H1 (cell line): ENCODE measurements around the gene DUS1L. TPM values are rescaled to one million over a fixed set of nuclear protein-coding genes. Genes with fewer than 3 reads are reported as not detected.

Experiments
- CTCF ChIA-PET: fragments of 300-600 bp; sonication (Branson Sonifier 250); formaldehyde crosslinking; loops from one replicate; lab custom pipeline; 2021; ENCODE audit not compliant: partially characterized antibody; lab: Charles Lee
- POLR2A ChIA-PET: fragments of 300-600 bp; sonication (Branson Sonifier 250); formaldehyde crosslinking; loops from one replicate; lab custom pipeline; 2021; ENCODE audit warnings: inconsistent platforms; ENCODE audit not compliant: partially characterized antibody; lab: Charles Lee
- DNase-seq, 2 experiments: peaks; one replicate each; pipeline versions ENCODE4 v3.0.0 to v3.0.0-alpha.2; 2010 to 2022; ENCODE audit warnings: low spot score in 2 of 2, low read depth in 1 of 2, mixed read lengths in 1 of 2
- FAIRE-seq: peaks from 2 replicates; lab custom pipeline; 2011; peaks lifted over from hg19 to GRCh38; lab: Jason Lieb, UNC
- H2AFZ ChIP-seq: 2 replicates; pipeline ENCODE4 v1.8.1; 2012; ENCODE audit warnings: low read length, inconsistent platforms
- H2AK5ac ChIP-seq: 2 replicates; pipeline ENCODE4 v1.6.1; 2013; ENCODE audit warnings: low read depth, low read length
- H2BK120ac ChIP-seq: replicated peaks from 2 replicates; pipeline ENCODE3; 2013; ENCODE audit warnings: low read depth, low read length, inconsistent platforms
- H2BK12ac ChIP-seq: 2 replicates; pipeline ENCODE4 v1.6.1; 2013; ENCODE audit warnings: low read depth, low read length
- H2BK15ac ChIP-seq: 2 replicates; pipeline ENCODE4 v1.6.1; 2013; ENCODE audit warnings: low read length
- H2BK20ac ChIP-seq: 2 replicates; pipeline ENCODE4 v1.6.1; 2013; ENCODE audit warnings: low read length
- H2BK5ac ChIP-seq: 2 replicates; pipeline ENCODE4 v1.6.1; 2013; ENCODE audit warnings: low read depth, low read length
- H3K14ac ChIP-seq: 2 replicates; pipeline ENCODE4 v1.6.1; 2013; ENCODE audit warnings: inconsistent platforms; ENCODE audit not compliant: insufficient read length
- H3K18ac ChIP-seq: 2 replicates; pipeline ENCODE4 v1.6.1; 2013; ENCODE audit warnings: low read length; ENCODE audit errors: extremely low read depth
- H3K23ac ChIP-seq: 2 replicates; pipeline ENCODE4 v1.6.1; 2013; ENCODE audit warnings: inconsistent platforms; ENCODE audit not compliant: insufficient read length
- H3K23me2 ChIP-seq: 2 replicates; pipeline ENCODE4 v1.6.1; 2013; ENCODE audit warnings: low read depth, low read length
- H3K27ac ChIP-seq: 2 replicates; pipeline ENCODE4 v1.6.1; 2011; ENCODE audit warnings: low read depth, low read length, inconsistent platforms
- H3K27me3 ChIP-seq, 4 experiments: replicated peaks in 1 of 4; 1 replicate in 1 of 4; 2 replicates in 3 of 4; pipeline versions ENCODE4 v1.6.1 to v1.8.1; 2011 to 2013; ENCODE audit warnings: low read length in 3 of 4, mild to moderate bottlenecking in 3 of 4, inconsistent platforms in 2 of 4, mixed read lengths in 2 of 4, moderate library complexity in 1 of 4; ENCODE audit not compliant: control insufficient read depth in 3 of 4, insufficient read depth in 3 of 4; ENCODE audit errors: extremely low read depth in 1 of 4
- H3K36me3 ChIP-seq, 4 experiments: 2 replicates each; pipeline versions ENCODE4 v1.6.1 to v1.8.1; 2011 to 2013; ENCODE audit warnings: mild to moderate bottlenecking in 4 of 4, low read length in 3 of 4, moderate library complexity in 2 of 4, control low read depth in 1 of 4, inconsistent platforms in 1 of 4; ENCODE audit not compliant: insufficient read depth in 4 of 4, control insufficient read depth in 2 of 4
- H3K4ac ChIP-seq: replicated peaks from 2 replicates; pipeline ENCODE3; 2013; ENCODE audit warnings: low read length, low read depth, mixed read lengths, inconsistent platforms; ENCODE audit not compliant: insufficient read length
- H3K4me1 ChIP-seq, 4 experiments: replicated peaks in 1 of 4; 1 replicate in 1 of 4; 2 replicates in 3 of 4; pipeline versions ENCODE4 v1.6.1 to v1.8.1; 2011 to 2013; ENCODE audit warnings: low read length in 3 of 4, inconsistent platforms in 2 of 4, mixed read lengths in 1 of 4; ENCODE audit not compliant: insufficient read depth in 4 of 4, control insufficient read depth in 3 of 4
- H3K4me2 ChIP-seq, 2 experiments: 2 replicates each; pipeline versions ENCODE4 v1.6.1 to v1.8.1; 2011 to 2013; ENCODE audit warnings: low read depth in 2 of 2, low read length in 2 of 2, control low read depth in 1 of 2, inconsistent platforms in 1 of 2, mild to moderate bottlenecking in 1 of 2; ENCODE audit not compliant: insufficient read depth in 1 of 2
- H3K4me3 ChIP-seq, 4 experiments: fragments of 200-600, 300-600 bp in 1 of 4; sonication (generic), shearing (Covaris generic), sonication (Bioruptor Twin) in 1 of 4; 2 replicates each; pipeline versions ENCODE4 v1.5.1 to v1.8.1; 2011 to 2016; ENCODE audit warnings: low read length in 4 of 4, low read depth in 3 of 4, control low read depth in 2 of 4, inconsistent platforms in 2 of 4, mild to moderate bottlenecking in 2 of 4, mixed read lengths in 1 of 4, moderate library complexity in 1 of 4; ENCODE audit not compliant: insufficient read depth in 2 of 4; ENCODE audit errors: extremely low read depth in 1 of 4
- H3K56ac ChIP-seq: replicated peaks from 2 replicates; pipeline ENCODE3; 2013; ENCODE audit warnings: low read depth, mild to moderate bottlenecking, mixed read lengths, low read length, inconsistent platforms; ENCODE audit not compliant: insufficient read length
- H3K79me1 ChIP-seq: 2 replicates; pipeline ENCODE4 v1.6.1; 2013; ENCODE audit warnings: low read depth, low read length, control low read depth
- H3K79me2 ChIP-seq, 2 experiments: 2 replicates each; pipeline versions ENCODE4 v1.6.1 to v1.8.1; 2012 to 2013; ENCODE audit warnings: low read length in 2 of 2, mild to moderate bottlenecking in 2 of 2, inconsistent platforms in 1 of 2; ENCODE audit not compliant: insufficient read depth in 2 of 2, control insufficient read depth in 1 of 2
- H3K9ac ChIP-seq, 4 experiments: replicated peaks in 1 of 4; 1 replicate in 1 of 4; 2 replicates in 3 of 4; pipeline versions ENCODE4 v1.6.1 to v1.8.1; 2011 to 2013; ENCODE audit warnings: low read depth in 3 of 4, low read length in 3 of 4, control low read depth in 2 of 4, mild to moderate bottlenecking in 2 of 4, moderate library complexity in 2 of 4, inconsistent platforms in 1 of 4; ENCODE audit errors: extremely low read depth in 1 of 4
- H3K9me3 ChIP-seq, 2 experiments: 2 replicates each; pipeline versions ENCODE4 v1.6.1 to v1.8.1; 2012 to 2013; ENCODE audit warnings: mild to moderate bottlenecking in 2 of 2, moderate library complexity in 2 of 2, control low read depth in 1 of 2, inconsistent platforms in 1 of 2, low read depth in 1 of 2, low read length in 1 of 2, mixed read lengths in 1 of 2; ENCODE audit not compliant: insufficient read depth in 2 of 2
- H4K20me1 ChIP-seq, 2 experiments: replicated peaks in 1 of 2; 2 replicates each; pipeline versions ENCODE3 to v1.8.1; 2011 to 2013; ENCODE audit warnings: inconsistent platforms in 2 of 2, low read length in 2 of 2, mild to moderate bottlenecking in 1 of 2; ENCODE audit not compliant: insufficient read depth in 2 of 2, control insufficient read depth in 1 of 2
- H4K5ac ChIP-seq: 2 replicates; pipeline ENCODE4 v1.6.1; 2013; ENCODE audit warnings: low read length, low read depth, mixed read lengths, inconsistent platforms; ENCODE audit not compliant: insufficient read length
- H4K8ac ChIP-seq: 2 replicates; pipeline ENCODE4 v1.8.0; 2013; ENCODE audit warnings: mild to moderate bottlenecking, moderate library complexity, low read length, inconsistent platforms; ENCODE audit not compliant: insufficient read depth; ENCODE audit errors: extremely low read depth
- H4K91ac ChIP-seq: replicated peaks from 2 replicates; pipeline ENCODE3; 2013; ENCODE audit warnings: low read length, mixed read lengths, inconsistent platforms; ENCODE audit not compliant: insufficient read length
- BACH1 ChIP-seq: IDR thresholded peaks from 2 replicates; pipeline ENCODE4 v1.6.1; 2012; ENCODE audit warnings: low read length, improper control_type of control experiment
- EP300 ChIP-seq, 2 experiments: IDR thresholded peaks; 1 replicate in 1 of 2; 2 replicates in 1 of 2; pipeline ENCODE4 v1.6.1; 2011 to 2012; ENCODE audit warnings: low read depth in 2 of 2, low read length in 2 of 2, mild to moderate bottlenecking in 2 of 2, borderline replicate concordance in 1 of 2, inconsistent platforms in 1 of 2, moderate library complexity in 1 of 2
- PHF8 ChIP-seq: fragments of 200-600 bp; sonication (generic); conservative IDR thresholded peaks from 2 replicates; pipeline ENCODE4 v1.7.1; 2012; ENCODE audit warnings: low read depth, mild to moderate bottlenecking, inconsistent platforms, low read length, moderate library complexity
- RNF2 ChIP-seq: fragments of 200-900, 300-1000 bp; sonication (generic); IDR thresholded peaks from 2 replicates; pipeline ENCODE4 v1.7.1; 2016; ENCODE audit warnings: borderline replicate concordance, low read depth, mild to moderate bottlenecking, antibody characterized with exemption, low read length; ENCODE audit not compliant: poor library complexity, severe bottlenecking; ENCODE audit errors: missing control alignments
- SIX5 ChIP-seq: IDR thresholded peaks from 2 replicates; pipeline ENCODE4 v1.6.1; 2011; ENCODE audit warnings: mild to moderate bottlenecking, low read depth, low read length
- SP4 ChIP-seq: IDR thresholded peaks from 2 replicates; pipeline ENCODE4 v1.6.1; 2012; ENCODE audit warnings: low read length, inconsistent platforms
- YY1 ChIP-seq: IDR thresholded peaks from 2 replicates; pipeline ENCODE4 v1.6.1; 2011; ENCODE audit warnings: low read depth, mild to moderate bottlenecking, low read length
- WGBS, 2 experiments: shearing (Covaris generic) in 1 of 2; methylation state at CpG; one replicate each; pipeline versions ENCODE4 v1.1.6 to v1.1.7; 2013 to 2015; ENCODE audit warnings: low lambda C conversion rate in 2 of 2, mixed read lengths in 2 of 2, inconsistent platforms in 1 of 2, low coverage in 1 of 2, missing lambda C conversion rate in 1 of 2; ENCODE audit not compliant: insufficient replicate concordance in 2 of 2, insufficient coverage in 1 of 2, insufficient read length in 1 of 2; ENCODE audit errors: extremely low coverage in 1 of 2, missing lambda C conversion rate in 1 of 2; 5-methylcytosine and 5-hydroxymethylcytosine counted together
- polyA plus RNA-seq, 7 experiments: library from polyadenylated mRNA; depleted of rRNA in 3 of 7; stranded (reverse) in 5 of 7; unstranded in 2 of 7; fragments of >200 nt in 5 of 7; fragments of 200-250 nt in 2 of 7; gene quantifications; 1 replicate in 5 of 7; 2 replicates in 1 of 7; 4 replicates in 1 of 7; pipeline versions ENCODE4 v1.2.1 to v1.2.3, GENCODE V29; 2011 to 2013; ENCODE audit warnings: missing spikeins in 2 of 7, mixed read lengths in 2 of 7
- total RNA-seq: library from RNA; stranded (reverse); fragmentation: NEBNext Ultra II Directional; extraction: Animal tissue kit (Norgen Biotek cat#: 25700); gene quantifications from 2 replicates; pipeline ENCODE4 v1.2.1, GENCODE V29; 2021

DUS1L gene
- total and polyA plus RNA-seq, 2 of the 8 experiments (the other 6 are each of a cell fraction or from before 2014, with no cell fraction given), result 34.5 to 69.1 TPM

DNA sequence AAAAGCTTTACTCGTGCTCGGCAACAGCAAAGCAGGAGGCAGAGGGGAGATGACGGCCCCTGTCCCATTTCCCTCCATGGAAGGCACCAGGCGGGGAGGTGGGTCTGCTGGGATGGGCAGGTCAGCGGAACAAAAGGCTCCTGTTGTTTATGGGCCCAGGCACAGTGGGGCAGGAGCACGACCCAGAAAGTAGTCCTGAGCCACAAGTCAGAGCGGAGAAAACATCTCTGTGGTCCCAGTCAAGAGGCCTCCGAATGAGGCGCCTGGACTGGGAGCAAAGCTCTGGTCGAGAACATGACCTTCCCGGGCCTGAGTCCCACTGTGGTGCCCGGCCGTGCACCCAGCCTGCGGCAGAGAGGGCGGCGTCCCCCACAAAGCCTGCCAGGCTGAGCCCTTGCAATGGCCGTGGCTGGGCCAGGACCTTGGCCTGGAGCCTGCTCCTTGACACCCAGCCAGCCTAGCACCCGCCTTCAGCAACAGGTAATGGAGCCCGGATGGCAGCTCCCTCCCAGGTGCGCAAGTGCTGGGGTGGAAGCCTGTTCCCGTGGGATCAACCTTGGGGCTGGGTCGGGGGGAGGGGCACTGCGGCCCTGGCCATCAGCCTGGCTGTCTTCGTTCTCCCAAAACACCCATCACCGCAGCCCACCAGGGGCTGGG lies 17.6 kb downstream of the DUS1L start:
- Histone ChIP-seq H3K79me2 (peaks cover 0 to 9% of the 10 kb centered on the region in 2 experiments; a peak in 1 of 4 replicates), H3K79me1 (peaks cover 6% of the 10 kb centered on the region; the same call in 1 of the 2 replicates), H4K5ac (no peak overlapping the region), H3K4me3 (no peak overlapping the region), H3K56ac (no peak overlapping the region), H2AFZ (no peak overlapping the region), H3K27ac (no peak overlapping the region), H2BK15ac (no peak overlapping the region), H4K8ac (no peak overlapping the region; the same call in 1 of the 2 replicates), H3K4ac (no peak overlapping the region), H3K18ac (no peak overlapping the region), H4K91ac (no peak overlapping the region), H4K20me1 (peaks cover under 1 to 7% of the 10 kb centered on the region in 2 experiments), H3K4me1 (peaks cover 0 to 20% (median 11%) of the 10 kb centered on the region in 4 experiments; a peak in 5 of 7 replicates), H2BK12ac (no peak overlapping the region), H2BK20ac (no peak overlapping the region), H3K36me3 (peaks cover 0 to 8% (median 2%) of the 10 kb centered on the region in 4 experiments; a peak in 3 of 8 replicates), H3K4me2 (no peak overlapping the region), H2BK120ac (no peak overlapping the region), H2AK5ac (no peak overlapping the region), H3K14ac (no peak overlapping the region), H3K9ac (no peak overlapping the region), H3K23me2 (peaks cover 6% of the 10 kb centered on the region; the same call in 1 of the 2 replicates), H3K23ac (no peak overlapping the region), H3K27me3 (no peaks in the 10 kb centered on the region; a peak in 1 of 7 replicates), H2BK5ac (no peak overlapping the region), H3K9me3 (no peaks in the 10 kb centered on the region)
- 89% methylated on average over 24 of the region's 25 CpGs; no CpG with 5 or more reads in 1 of the 2 experiments for WGBS, 2 experiments
- ChIA-PET CTCF (interaction anchor here (0.8 kb wide), 1 partner anchor 17 kb away, joined by 3 read pairs; no protein-coding TSS in a partner anchor), POLR2A (interaction anchor here (0.7 to 1.3 kb wide), 4 partner anchors 9 to 41 kb away, joined by 3 to 6 read pairs (median 4); partner anchors contain the start of gene RAC3)
- FAIRE-seq (no peak), DNase-seq (no peak)
- TF ChIP-seq EP300 (IDR thresholded peaks at IDR 0.05; ENCODE audit: borderline replicate concordance in 1 of 2, low read depth in 2 of 2, low read length in 2 of 2), result no peak
- TF ChIP-seq YY1, result no peak
- TF ChIP-seq BACH1, result no peak
- no peak for TF ChIP-seq SP4
- no peak for TF ChIP-seq RNF2
- no peak for TF ChIP-seq PHF8
- no peak for TF ChIP-seq SIX5
